HG03442 (cell line): ENCODE results near the gene C1orf210.

Experiments
- ATAC-seq: cut with Tn5 transposase; IDR thresholded peaks from one replicate; pipeline ENCODE4 v1.9.1; 2021; ENCODE audit warnings: mild to moderate bottlenecking, moderate library complexity; ENCODE audit not compliant: unreplicated experiment

Gene C1orf210

DNA sequence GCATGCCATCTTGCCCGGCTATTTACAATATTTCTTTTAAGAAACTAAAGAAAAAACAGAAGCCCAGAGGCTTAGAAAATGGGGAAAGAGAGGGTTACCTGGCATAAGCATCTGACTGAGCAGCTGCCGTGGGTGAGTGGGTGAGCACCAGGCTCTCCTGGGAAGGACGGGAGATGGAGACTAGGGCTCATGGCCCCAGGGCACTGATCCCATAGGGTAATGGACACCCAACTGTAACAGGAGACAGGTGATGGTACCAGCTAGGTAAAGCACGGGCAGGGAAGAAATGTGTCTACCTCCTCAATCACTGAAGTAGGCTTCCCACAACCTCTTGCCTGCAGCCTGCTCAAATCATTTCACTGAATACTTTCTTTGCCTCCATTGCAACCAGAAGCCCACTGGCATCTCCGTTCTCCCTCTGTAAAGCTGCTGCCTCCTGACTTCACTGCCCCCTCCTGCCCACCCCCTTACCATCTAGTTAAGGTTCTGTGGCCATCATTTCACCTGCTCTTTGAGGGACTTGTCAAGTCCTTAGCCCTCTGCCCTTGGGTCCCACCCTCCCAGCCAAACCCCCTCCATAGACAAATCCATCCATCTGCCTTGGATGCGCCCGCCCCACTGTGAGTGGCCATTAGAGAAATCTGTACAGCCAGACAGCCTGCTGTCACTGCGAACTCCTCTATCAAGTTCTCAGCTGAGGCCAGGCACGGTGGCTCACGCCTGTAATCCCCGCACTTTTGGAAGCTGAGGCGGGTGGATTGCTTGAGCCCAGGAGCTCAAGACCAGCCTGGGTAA, 9.4 kb downstream of the C1orf210 start:
- no peak for ATAC-seq

DNA sequence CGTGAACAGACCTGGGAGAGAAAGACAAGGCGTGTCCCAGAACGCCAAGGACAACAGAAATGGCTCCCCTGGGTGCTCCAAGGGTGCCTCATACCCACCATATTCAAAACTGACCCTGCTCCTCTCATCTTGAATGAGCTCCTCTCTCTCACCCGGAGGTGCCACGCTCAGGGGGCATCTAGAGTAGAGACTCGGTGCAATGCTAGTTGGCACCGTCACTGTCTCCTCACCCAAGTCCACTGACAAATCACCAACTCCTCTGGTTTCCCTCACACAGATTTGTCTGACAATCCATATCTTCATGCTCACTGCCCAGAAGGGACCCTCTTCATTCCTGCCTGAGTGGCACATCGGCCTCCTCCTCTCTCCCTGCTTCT, 10.6 kb downstream of the C1orf210 start:
- no peak for ATAC-seq

DNA sequence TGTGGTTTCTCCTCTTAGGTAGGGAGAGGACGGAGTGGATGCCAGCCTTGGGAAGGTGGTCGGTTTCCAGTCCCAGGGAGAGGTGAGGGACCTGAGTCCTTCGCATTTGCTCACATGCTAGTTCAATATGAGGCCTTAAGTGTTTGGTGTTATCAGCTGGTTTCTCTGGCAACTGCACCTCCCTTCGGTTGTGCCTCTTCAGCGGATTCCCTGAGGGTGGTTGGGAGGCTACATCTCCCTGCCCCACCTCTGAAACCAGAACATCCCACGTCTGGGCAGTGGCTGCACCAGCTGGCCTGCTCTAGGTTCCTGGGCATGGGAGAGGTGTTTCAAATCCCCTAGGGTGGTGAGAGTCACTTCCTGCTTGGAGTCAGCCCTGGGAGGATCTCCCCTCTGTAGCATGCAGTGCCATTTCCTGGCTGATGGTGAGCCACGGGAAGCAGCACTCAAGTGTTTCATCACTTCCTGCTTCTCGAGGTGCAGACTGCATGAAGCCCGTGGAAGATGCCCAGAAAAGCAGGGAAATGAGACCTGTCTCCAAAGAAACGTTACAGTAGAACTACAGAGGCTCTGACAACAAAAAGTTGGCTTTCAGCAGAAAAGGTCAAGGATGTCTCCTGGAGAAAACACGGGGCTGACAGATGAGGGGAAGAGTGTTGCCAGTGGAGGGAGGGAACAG, 11.1 kb downstream of the C1orf210 start:
- ATAC-seq, result no peak

DNA sequence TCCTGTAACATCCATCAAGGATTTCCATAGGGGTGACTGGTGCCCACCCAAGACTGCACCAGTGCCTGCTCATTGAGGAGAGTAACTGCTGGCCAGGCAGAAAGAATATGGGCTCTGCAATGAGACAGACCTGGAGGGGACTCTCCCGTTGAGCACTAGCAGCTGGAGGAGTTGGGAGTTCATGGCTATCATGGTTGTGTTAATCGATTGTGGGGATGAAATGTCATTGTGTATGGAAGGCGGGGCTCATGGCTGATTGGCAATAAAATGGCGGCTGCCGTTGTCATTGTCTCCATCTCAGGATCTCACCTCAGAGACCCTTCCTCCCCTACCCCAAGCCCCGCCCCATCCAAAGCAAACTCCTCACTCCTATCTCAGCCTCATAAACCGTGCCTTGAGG, 11.7 kb downstream of the C1orf210 start:
- ATAC-seq, result no peak

DNA sequence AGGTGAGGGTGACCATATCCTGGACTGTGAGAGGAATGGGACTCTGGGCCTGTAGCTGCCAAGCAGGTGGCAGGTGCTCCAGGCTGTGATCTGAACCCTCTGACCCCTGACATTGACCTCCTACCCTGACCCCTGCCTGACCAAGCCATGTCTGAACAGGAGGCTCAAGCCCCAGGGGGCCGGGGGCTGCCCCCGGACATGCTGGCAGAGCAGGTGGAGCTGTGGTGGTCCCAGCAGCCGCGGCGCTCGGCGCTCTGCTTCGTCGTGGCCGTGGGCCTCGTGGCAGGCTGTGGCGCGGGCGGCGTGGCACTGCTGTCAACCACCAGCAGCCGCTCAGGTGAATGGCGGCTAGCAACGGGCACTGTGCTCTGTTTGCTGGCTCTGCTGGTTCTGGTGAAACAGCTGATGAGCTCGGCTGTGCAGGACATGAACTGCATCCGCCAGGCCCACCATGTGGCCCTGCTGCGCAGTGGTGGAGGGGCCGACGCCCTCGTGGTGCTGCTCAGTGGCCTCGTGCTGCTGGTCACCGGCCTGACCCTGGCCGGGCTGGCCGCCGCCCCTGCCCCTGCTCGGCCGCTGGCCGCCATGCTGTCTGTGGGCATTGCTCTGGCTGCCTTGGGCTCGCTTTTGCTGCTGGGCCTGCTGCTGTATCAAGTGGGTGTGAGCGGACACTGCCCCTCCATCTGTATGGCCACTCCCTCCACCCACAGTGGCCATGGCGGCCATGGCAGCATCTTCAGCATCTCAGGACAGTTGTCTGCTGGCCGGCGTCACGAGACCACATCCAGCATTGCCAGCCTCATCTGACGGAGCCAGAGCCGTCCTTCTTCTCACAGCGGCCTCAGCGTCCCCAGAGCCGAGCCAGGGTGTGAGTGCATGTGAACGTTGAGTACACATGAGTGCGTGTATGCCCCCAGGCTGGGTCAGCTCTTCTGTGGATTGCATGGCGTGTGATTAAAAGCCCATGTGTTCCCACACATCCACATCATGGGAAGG, 12.5 kb downstream of the C1orf210 start:
- ATAC-seq, result no peak

DNA sequence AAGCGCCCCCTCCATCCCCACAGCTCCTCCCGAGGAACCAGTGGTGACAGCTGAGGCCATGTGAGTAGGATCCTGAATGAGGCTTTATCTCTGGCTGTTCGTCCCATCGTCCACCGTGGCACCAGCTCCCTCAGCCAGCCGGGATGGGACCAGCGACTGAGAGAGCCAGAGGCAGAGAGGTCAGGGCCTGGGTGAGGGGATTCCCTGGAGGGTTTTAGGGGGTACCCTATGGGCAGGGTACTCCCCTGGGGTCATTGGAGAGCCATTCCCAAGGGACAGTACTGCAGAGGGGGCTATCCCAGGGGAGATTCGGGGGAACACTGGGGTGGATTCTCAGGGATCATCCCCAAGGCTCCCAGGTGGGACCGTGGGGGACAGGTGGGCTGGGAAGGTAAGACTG, 13.2 kb downstream of the C1orf210 start:
- ATAC-seq, result no peak

DNA sequence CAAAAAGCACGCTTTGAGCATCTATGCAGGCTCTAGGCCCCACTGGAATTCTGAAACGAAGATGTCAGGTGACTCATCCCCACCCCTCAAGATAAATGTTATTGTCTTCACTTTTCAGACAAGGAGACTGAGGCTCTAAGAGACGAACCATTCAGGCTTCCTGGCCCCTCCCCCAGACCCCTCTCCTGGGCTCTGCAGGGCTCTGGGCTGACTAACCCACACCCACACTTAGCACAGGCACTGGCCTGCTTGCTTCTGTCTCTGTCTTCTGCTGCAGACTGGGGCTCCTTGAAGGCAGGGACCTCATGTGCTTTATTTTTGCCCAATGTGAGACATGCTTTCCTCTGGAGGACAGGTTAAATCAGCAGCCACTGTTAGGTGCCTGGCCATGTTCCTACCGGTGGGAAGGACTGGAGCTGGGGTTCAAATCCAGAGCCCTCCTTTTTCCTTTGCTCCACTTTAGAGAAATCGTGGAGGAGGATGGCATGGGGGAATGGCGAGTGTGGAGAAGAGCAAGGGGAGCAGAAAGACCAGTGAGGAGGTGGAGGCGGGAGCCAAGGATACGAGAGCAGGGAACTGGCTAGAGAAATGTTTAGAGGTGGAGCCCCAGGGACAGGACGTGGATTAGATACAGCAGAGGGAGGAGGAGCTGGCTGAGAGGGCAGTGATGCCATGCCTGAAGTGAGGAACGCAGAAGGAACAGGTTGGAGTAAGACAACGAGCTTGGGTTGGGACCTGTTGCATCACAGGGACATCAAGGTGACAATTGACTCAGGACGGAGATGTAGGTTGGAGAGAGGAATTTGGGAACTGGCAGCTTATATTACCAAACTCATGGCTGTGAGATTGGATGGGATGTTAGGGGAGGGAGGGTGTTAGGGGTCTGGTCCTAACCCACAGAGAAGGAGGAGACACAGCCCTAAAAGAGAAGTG, 13.9 kb downstream of the C1orf210 start:
- ATAC-seq, result no peak

DNA sequence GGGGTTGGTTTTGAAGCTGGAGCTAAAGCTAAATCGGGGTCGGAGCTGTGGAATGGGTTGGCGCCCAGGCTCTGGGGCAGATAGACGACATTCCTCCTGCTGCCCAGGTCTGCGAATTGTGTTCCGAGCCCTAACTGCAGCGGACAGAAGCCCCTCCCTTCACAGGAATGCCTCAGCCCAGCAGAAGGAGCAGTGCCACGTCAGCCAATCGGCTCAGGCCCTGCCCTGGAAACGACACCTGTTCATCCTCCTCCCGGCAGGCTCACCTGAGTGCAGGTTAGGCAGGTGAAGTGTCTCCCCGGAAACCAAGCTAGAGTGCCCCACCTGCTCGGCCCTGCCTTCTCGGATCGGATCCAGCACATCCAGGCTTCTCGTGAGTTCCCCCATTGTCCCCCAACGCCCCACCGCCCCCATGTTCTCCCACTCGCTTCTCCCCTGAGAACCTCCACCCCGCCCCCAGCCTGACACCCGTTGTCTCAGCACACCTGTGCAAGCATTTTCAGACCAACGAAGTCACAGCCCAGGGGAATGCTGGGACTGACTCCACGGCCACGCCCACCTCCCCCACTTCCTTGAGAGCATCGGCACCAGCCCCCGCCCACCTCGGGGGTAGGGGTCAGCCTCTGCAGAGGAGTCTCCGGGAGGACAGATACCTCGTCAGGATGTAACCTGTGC, 14.8 kb downstream of the C1orf210 start:
- no peak for ATAC-seq

DNA sequence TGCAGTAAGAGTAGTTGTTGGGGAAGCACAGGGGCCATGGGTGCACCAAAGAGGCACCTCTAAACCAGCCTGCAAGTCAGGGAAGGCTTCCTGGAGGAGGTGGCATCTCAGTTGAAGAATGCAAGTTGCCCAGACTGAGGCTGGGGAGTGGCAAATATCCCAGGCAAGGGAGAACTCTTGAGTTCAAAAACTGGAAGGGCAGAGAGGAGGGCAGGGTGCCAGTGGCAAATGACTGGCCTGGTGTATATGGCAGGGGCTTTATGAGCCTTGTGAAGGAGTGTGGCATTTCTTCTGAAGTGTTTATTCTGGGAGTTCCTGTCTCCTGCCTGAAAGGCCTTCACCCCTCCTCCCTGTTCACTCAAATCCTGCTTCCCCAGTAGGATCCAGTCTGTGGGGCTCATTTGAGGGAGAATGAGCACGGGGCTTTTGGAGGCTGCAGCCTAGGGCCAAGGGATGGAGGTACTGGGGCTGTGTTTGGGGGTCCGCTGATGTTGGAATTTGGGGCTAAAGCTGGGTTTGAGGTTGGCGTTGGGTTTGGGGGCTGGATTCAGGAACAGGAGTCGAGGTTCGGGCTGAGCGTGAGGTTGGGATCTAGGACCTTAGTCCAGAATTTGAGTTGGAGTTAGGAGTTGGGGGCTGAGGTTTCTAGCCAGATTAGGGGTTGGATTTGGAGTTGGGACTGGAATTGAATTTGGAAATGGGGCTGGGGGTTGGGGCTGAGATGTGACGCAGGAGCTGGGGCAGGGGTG, 15.6 kb downstream of the C1orf210 start, which contains the start of gene TMEM125:
TSS of gene TMEM125 (plus strand) at position 357 of the 749 bp plus-strand sequence. CDS start 2,740 bp downstream, outside the sequence.
- ATAC-seq, result no peak

DNA sequence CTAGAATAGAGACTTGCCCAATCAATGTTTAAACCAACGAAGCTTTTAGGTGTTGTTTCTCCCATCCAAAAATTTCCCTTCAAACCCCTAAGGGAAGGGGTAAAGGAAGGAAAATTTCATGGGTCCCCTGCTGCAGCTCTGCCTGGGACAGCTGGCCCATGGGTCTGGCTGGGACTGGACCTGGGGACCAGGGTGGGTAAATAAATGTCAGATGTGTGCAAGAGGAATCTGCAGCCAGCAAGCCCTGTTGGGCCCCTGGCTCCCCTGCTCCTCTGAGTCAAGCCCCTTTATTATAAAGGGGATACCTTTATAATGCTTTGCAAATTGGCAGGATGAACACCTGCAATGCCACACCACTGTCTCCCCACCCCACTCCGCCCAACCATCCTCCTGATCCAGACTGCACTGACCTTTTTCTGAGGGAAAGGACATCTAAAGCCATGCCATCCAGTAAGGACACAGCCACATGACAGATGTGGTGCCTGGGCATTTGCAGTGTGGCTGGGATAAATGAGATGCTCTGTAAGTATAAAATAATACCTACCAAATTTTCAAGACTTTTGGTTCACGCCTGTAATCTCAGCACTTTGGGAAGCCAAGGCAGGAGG, 17.5 kb downstream of the C1orf210 start:
- no peak for ATAC-seq

DNA sequence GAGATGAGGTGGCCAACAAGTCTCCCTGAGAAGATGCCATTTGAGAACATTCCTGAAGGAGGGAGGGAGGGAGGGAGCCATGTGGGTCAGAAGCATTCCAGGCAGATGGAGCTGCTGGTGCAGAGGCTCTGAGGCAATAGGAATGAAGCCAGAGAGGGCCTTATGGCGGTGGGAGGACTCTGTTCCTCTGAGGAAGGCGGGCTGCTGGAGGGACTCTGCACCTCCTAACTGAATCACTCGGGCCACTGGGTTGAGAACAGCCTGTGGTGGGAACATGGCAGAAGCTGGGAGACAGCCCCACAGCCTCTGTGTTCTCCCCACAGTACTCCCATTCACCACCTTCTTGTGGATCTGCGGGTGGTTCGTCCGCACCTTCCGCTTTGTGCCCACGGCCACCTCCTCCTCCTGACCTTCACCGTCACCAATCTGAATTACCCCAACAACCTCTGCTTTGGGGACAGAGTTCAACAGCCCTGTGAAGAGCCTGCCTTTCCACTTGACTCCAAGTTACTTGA, 18.0 kb downstream of the C1orf210 start:
- ATAC-seq, result no peak

DNA sequence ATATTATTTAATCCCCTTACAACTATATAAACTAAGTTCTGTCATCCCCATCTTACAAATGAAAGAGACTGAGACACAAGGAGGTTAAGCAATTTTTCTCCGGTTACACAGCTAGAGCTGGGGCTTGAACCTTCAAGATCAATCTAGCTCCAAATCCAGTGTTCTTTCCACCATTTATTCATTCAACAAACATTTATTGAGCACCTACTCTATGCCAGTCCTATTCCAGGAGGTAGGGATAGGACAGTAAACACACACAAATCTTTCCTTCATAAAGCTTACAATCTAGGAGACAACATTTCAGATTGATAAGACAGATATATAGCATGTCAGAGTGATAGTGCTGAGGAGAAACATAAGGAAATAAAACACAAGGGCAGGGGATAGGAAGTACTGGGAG, 18.5 kb downstream of the C1orf210 start:
- no peak for ATAC-seq

DNA sequence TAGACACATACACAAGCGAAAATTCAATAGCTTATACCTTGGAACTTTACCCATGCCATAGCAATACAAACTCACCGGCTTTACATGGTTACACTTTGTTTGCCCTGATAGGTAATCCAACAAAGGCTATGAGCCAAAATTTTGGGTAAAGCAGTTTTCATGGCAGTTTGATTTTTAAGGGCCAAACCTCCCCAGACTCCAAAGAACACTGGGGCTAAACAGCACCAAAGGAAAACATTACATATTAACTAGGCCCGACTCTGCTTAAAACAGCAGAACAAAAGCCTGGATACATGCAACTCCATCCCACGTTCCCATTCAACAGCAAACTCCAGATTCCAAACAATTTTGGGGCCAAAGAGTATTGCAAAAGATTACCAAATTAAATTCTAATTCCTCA, 19.9 kb downstream of the C1orf210 start:
- no peak for ATAC-seq

DNA sequence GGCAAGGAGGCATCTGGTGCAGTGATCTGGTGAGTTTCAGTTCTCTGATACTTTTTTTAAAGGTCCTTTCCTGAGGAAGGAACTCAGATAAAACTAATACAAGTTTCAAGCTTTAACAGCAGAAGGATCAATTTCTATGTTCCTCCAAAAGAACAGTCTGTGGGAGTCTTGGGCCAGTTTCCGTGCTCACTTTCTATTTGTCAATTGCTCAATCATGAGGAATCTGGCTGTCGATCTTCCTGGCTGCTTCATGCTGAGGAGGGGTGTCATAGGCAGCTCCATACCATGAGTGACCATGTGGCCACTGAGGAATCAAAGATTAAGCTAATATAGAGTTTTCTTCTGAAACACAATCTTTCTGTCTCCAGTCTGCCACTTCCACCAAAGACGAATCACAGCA, 27.0 kb downstream of the C1orf210 start:
- no peak for ATAC-seq

DNA sequence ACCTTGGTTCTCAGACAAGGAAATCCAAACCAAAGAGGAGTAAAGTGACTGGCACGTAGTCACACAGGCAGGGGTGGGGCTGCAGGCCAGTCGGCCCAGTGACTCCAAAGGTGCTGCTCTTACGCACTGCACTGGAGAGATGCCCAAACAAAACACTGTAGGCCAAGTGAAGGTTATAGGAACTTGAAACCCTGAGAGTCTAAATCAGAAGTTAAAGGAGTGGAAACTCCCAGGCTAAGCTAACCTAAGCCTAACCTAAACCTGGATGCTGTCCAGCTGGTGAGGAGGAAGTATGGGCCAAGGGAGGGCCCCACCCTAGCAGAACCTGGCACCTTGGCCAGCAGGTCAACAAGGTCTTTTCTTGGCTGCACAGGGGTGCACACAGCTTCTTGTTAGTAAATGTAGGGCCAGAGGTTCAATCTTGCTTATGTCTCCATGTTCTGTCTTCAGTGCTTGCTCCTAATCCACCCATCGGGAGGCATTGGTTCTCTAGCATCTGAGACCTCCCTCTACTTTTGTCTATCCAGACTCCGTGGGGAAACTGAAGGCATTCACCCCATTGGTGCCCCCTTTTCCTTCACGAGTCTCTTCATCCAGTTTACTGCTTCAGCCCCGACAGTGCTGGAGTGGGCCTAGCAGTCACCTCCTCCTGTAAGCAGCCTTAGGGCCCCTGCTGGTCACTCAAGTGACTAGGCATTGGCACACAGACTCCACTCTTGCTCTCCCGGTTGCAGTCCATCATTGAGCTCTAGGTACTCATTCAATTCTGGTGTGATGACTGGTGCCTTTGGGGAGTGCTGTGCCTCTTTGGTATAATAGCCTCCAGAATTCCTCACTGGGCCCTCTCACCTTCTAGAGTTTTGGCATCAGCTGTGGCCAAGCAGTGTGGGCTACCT, 28.5 kb downstream of the C1orf210 start:
- no peak for ATAC-seq

DNA sequence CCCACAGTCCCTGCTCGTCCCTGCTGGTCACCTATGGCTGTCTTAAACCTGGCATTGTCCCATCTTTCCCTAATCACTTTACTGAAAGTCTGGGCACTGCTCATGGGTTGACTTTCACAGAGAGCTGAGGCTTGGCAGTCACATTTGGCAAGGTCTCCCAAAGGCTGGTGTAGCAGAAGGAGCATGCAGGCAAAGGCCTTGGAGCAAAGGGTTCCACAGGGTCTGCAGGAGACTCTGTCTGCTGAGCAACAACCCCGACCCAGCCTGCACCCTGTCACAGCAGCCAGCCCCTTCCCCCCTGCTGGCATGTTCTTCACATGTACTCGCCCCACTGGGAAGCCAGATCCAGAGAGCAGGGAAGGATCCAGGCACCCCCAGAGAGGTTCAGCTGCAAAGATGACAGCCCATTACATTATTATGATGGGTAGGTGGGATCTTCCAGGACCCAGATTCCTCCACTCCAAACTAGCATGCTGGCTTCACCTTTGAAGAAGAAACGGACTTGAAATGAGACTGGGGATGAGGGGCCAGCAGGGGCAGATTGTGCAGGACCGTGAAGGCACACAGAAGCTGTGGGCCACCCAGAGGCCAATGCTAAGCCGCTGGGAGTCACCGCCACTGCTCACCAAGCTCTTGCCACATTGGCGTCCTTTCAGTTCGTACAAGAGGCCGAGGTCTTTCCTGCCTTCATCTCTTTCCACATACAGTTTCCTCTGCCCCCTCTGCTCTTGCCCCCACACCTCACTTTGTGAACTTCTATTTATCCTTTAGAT, 29.8 kb downstream of the C1orf210 start:
- no peak for ATAC-seq
